Measurements from ENCODE around the gene CHCHD1. TPM values are rescaled to one million over a fixed set of nuclear protein-coding genes. Genes with fewer than 3 reads are reported as not detected.
A peak's percentile ranks its signal among the peaks of the same experiment; 100 is the strongest.

CHCHD1 gene
- total RNA-seq, 1 experiment from 2014 or later, result 44.1 TPM

GRCh38 chr10:73810735-73811465 lies 29.1 kb downstream of the CHCHD1 start:
- CTCF ChIA-PET, result interaction anchor here (0.7 kb wide), 1 partner anchor 20 kb away, joined by 8 read pairs; no protein-coding TSS in a partner anchor
- Mint-ChIP-seq H3K9me3 (ENCODE audit: low read depth, unreplicated experiment) (no peaks in the 10 kb centered on the region), H3K4me3 (ENCODE audit: low read depth, unreplicated experiment) (peak overlapping the region; percentile 72), H3K27ac (ENCODE audit: unreplicated experiment) (no peak overlapping the region), H3K27me3 (ENCODE audit: unreplicated experiment) (no peaks in the 10 kb centered on the region), H3K4me1 (ENCODE audit: low read depth, unreplicated experiment) (peaks cover 10% of the 10 kb centered on the region), H3K36me3 (ENCODE audit: insufficient read depth, unreplicated experiment) (peaks cover 42% of the 10 kb centered on the region)
- peak; percentile 38 for DNase-seq
- intact Hi-C loops (cut with micrococcal nuclease; ENCODE audit: unreplicated experiment), result no loop called here
- TF ChIP-seq CTCF (IDR thresholded peaks at IDR 0.05; ENCODE audit: unreplicated experiment), result no peak
- no TSS peak for BruUV-seq (replicated peaks)

GRCh38 chr10:73812657-73813056 lies 30.8 kb downstream of the CHCHD1 start:
- H3K9me3 Mint-ChIP-seq (ENCODE audit: low read depth, unreplicated experiment), result no peaks in the 10 kb centered on the region
- intact Hi-C loops (cut with micrococcal nuclease; ENCODE audit: unreplicated experiment), result no loop called here
- no peak for DNase-seq
- H3K27me3 Mint-ChIP-seq (ENCODE audit: unreplicated experiment), result no peaks in the 10 kb centered on the region
- no TSS peak for BruUV-seq (replicated peaks)
- no peak overlapping the region for H3K27ac Mint-ChIP-seq (ENCODE audit: unreplicated experiment)
- H3K36me3 Mint-ChIP-seq (ENCODE audit: insufficient read depth, unreplicated experiment), result peaks cover 56% of the 10 kb centered on the region
- no peak overlapping the region for H3K4me3 Mint-ChIP-seq (ENCODE audit: low read depth, unreplicated experiment)
- TF ChIP-seq CTCF (IDR thresholded peaks at IDR 0.05; ENCODE audit: unreplicated experiment), result no peak
- CTCF ChIA-PET, result no interaction called here
- H3K4me1 Mint-ChIP-seq (ENCODE audit: low read depth, unreplicated experiment), result peaks cover 10% of the 10 kb centered on the region

GRCh38 chr10:73813333-73813732 lies 31.5 kb downstream of the CHCHD1 start:
- no peak for DNase-seq
- H3K4me3 Mint-ChIP-seq (ENCODE audit: low read depth, unreplicated experiment), result no peak overlapping the region
- no peak for TF ChIP-seq CTCF (IDR thresholded peaks at IDR 0.05; ENCODE audit: unreplicated experiment)
- peaks cover 10% of the 10 kb centered on the region for H3K4me1 Mint-ChIP-seq (ENCODE audit: low read depth, unreplicated experiment)
- H3K9me3 Mint-ChIP-seq (ENCODE audit: low read depth, unreplicated experiment), result no peaks in the 10 kb centered on the region
- H3K36me3 Mint-ChIP-seq (ENCODE audit: insufficient read depth, unreplicated experiment), result peaks cover 56% of the 10 kb centered on the region
- CTCF ChIA-PET, result no interaction called here
- H3K27ac Mint-ChIP-seq (ENCODE audit: unreplicated experiment), result no peak overlapping the region
- H3K27me3 Mint-ChIP-seq (ENCODE audit: unreplicated experiment), result no peaks in the 10 kb centered on the region
- BruUV-seq (replicated peaks), result no TSS peak
- intact Hi-C loops (cut with micrococcal nuclease; ENCODE audit: unreplicated experiment), result no loop called here

- intact Hi-C loops (cut with micrococcal nuclease; ENCODE audit: unreplicated experiment), result no loop called here
- Mint-ChIP-seq H3K36me3 (ENCODE audit: insufficient read depth, unreplicated experiment) (peaks cover 50% of the 10 kb centered on the region), H3K4me3 (ENCODE audit: low read depth, unreplicated experiment) (no peak overlapping the region), H3K4me1 (ENCODE audit: low read depth, unreplicated experiment) (peaks cover 1% of the 10 kb centered on the region), H3K27me3 (ENCODE audit: unreplicated experiment) (no peaks in the 10 kb centered on the region), H3K27ac (ENCODE audit: unreplicated experiment) (no peak overlapping the region), H3K9me3 (ENCODE audit: low read depth, unreplicated experiment) (no peaks in the 10 kb centered on the region)
- BruUV-seq (replicated peaks), result no TSS peak
- CTCF ChIA-PET, result no interaction called here
- DNase-seq, result no peak
- TF ChIP-seq CTCF (IDR thresholded peaks at IDR 0.05; ENCODE audit: unreplicated experiment), result no peak
Observed at GRCh38 chr10:73814276-73814895, 32.5 kb downstream of the CHCHD1 start.
